Measurements from ENCODE around the gene KCP. TPM values are rescaled to one million over a fixed set of nuclear protein-coding genes. Genes with fewer than 3 reads are reported as not detected.

KCP gene
- total and polyA plus RNA-seq, 3 experiments from 2014 or later: 0.84 to 1.1 TPM; not detected in 1

GRCh38 chr7:128908750-128909624 lies 1.5 kb downstream of the KCP start:
- Mint-ChIP-seq H3K9me3 (no peaks in the 10 kb centered on the region), H3K36me3 (no peaks in the 10 kb centered on the region), H3K4me1 (no peaks in the 10 kb centered on the region), H3K27ac (no peak overlapping the region), H3K4me3 (no peak overlapping the region), H3K27me3 (peaks cover 33 to 62% of the 10 kb centered on the region in 2 donors)
- CTCF ChIA-PET: interaction anchor here (0.9 to 2.1 kb wide), 4 partner anchors 25 to 183 kb away, joined by 3 to 5 read pairs (median 4); no protein-coding TSS in a partner anchor
- H3K27me3 ChIP-seq (ENCODE audit: insufficient read depth, low read length, poor library complexity, severe bottlenecking): peaks cover 7% of the 10 kb centered on the region
- H3K27ac ChIP-seq (ENCODE audit: low read depth, low read length): no peak overlapping the region
- peak in 1 of 5 donors; percentile 16 for DNase-seq
- H3K4me1 ChIP-seq (ENCODE audit: insufficient read depth, low read length): no peaks in the 10 kb centered on the region
- H3K4me3 ChIP-seq (ENCODE audit: low read length): no peak overlapping the region
- no peaks in the 10 kb centered on the region for H3K9me3 ChIP-seq (ENCODE audit: low read length)
- H3K36me3 ChIP-seq (ENCODE audit: insufficient read depth, low read length): no peaks in the 10 kb centered on the region
- POLR2A ChIA-PET: no interaction called here

GRCh38 chr7:128906766-128907559 lies 3.5 kb downstream of the KCP start:
- Mint-ChIP-seq H3K4me1 (no peaks in the 10 kb centered on the region), H3K36me3 (no peaks in the 10 kb centered on the region), H3K9me3 (no peaks in the 10 kb centered on the region), H3K27ac (no peak overlapping the region), H3K4me3 (no peak overlapping the region), H3K27me3 (peaks cover 28 to 63% of the 10 kb centered on the region in 2 donors)
- H3K4me1 ChIP-seq (ENCODE audit: insufficient read depth, low read length): no peaks in the 10 kb centered on the region
- ChIA-PET CTCF (interaction anchor here (1.1 to 1.6 kb wide), 2 partner anchors 177 to 185 kb away, joined by 3 read pairs; no protein-coding TSS in a partner anchor), POLR2A (no interaction called here)
- DNase-seq: peak in 1 of 5 donors; percentile 29
- no peak overlapping the region for H3K4me3 ChIP-seq (ENCODE audit: low read length)
- H3K9me3 ChIP-seq (ENCODE audit: low read length): no peaks in the 10 kb centered on the region
- no peaks in the 10 kb centered on the region for H3K36me3 ChIP-seq (ENCODE audit: insufficient read depth, low read length)
- no peak overlapping the region for H3K27ac ChIP-seq (ENCODE audit: low read depth, low read length)
- peaks cover 3% of the 10 kb centered on the region for H3K27me3 ChIP-seq (ENCODE audit: insufficient read depth, low read length, poor library complexity, severe bottlenecking)

- no peaks in the 10 kb centered on the region for H3K27me3 ChIP-seq (ENCODE audit: insufficient read depth, low read length, poor library complexity, severe bottlenecking)
Observed at GRCh38 chr7:128906001-128906765, 4.3 kb downstream of the KCP start.

GRCh38 chr7:128904381-128905197 lies 5.9 kb downstream of the KCP start:
- H3K4me3 ChIP-seq (ENCODE audit: low read length): no peak overlapping the region
- no peaks in the 10 kb centered on the region for H3K4me1 ChIP-seq (ENCODE audit: insufficient read depth, low read length)
- H3K27me3 Mint-ChIP-seq: peaks cover 16 to 47% of the 10 kb centered on the region in 2 donors
- no peaks in the 10 kb centered on the region for H3K27me3 ChIP-seq (ENCODE audit: insufficient read depth, low read length, poor library complexity, severe bottlenecking)
- CTCF ChIA-PET: interaction anchor here (1.1 to 2.9 kb wide), 4 partner anchors 15 to 187 kb away, joined by 3 to 17 read pairs (median 3); no protein-coding TSS in a partner anchor
- H3K9me3 Mint-ChIP-seq: no peaks in the 10 kb centered on the region
- H3K4me1 Mint-ChIP-seq: no peaks in the 10 kb centered on the region
- H3K36me3 Mint-ChIP-seq: no peaks in the 10 kb centered on the region
- no peak overlapping the region for H3K27ac Mint-ChIP-seq
- DNase-seq: peak in 3 of 5 donors; percentile 45 to 59 (median 55)
- H3K4me3 Mint-ChIP-seq: no peak overlapping the region
- H3K27ac ChIP-seq (ENCODE audit: low read depth, low read length): no peak overlapping the region
- no peaks in the 10 kb centered on the region for H3K9me3 ChIP-seq (ENCODE audit: low read length)
- POLR2A ChIA-PET: no interaction called here
- no peaks in the 10 kb centered on the region for H3K36me3 ChIP-seq (ENCODE audit: insufficient read depth, low read length)

More at GRCh38 chr7:128906001-128906765, 4.3 kb downstream of the KCP start:
- Histone ChIP-seq H3K36me3 (ENCODE audit: insufficient read depth, low read length) (no peaks in the 10 kb centered on the region), H3K4me3 (ENCODE audit: low read length) (no peak overlapping the region), H3K27ac (ENCODE audit: low read depth, low read length) (no peak overlapping the region), H3K9me3 (ENCODE audit: low read length) (no peaks in the 10 kb centered on the region), H3K4me1 (ENCODE audit: insufficient read depth, low read length) (no peaks in the 10 kb centered on the region)
- Mint-ChIP-seq H3K9me3 (no peaks in the 10 kb centered on the region), H3K27ac (no peak overlapping the region), H3K36me3 (no peaks in the 10 kb centered on the region), H3K27me3 (peaks cover 24 to 57% of the 10 kb centered on the region in 2 donors), H3K4me3 (no peak overlapping the region), H3K4me1 (no peaks in the 10 kb centered on the region)
- ChIA-PET CTCF (interaction anchor here (1.1 kb wide), 1 partner anchor 186 kb away, joined by 3 read pairs; no protein-coding TSS in a partner anchor), POLR2A (no interaction called here)
- peak in 1 of 5 donors; percentile 20 for DNase-seq

- Mint-ChIP-seq H3K27me3 (peaks cover 8 to 39% of the 10 kb centered on the region in 2 donors), H3K36me3 (no peaks in the 10 kb centered on the region), H3K4me1 (no peaks in the 10 kb centered on the region), H3K27ac (no peak overlapping the region), H3K4me3 (no peak overlapping the region), H3K9me3 (no peaks in the 10 kb centered on the region)
- no peak overlapping the region for H3K27ac ChIP-seq (ENCODE audit: low read depth, low read length)
- H3K36me3 ChIP-seq (ENCODE audit: insufficient read depth, low read length): no peaks in the 10 kb centered on the region
- no peak for DNase-seq
- H3K27me3 ChIP-seq (ENCODE audit: insufficient read depth, low read length, poor library complexity, severe bottlenecking): no peaks in the 10 kb centered on the region
- ChIA-PET CTCF (interaction anchor here (1.1 to 2.9 kb wide), 4 partner anchors 16 to 188 kb away, joined by 3 to 17 read pairs (median 3); no protein-coding TSS in a partner anchor), POLR2A (no interaction called here)
- no peaks in the 10 kb centered on the region for H3K9me3 ChIP-seq (ENCODE audit: low read length)
- no peaks in the 10 kb centered on the region for H3K4me1 ChIP-seq (ENCODE audit: insufficient read depth, low read length)
- H3K4me3 ChIP-seq (ENCODE audit: low read length): no peak overlapping the region
Observed at GRCh38 chr7:128903621-128904361, 6.7 kb downstream of the KCP start.

- no peak overlapping the region for H3K4me3 Mint-ChIP-seq
- H3K36me3 Mint-ChIP-seq: no peaks in the 10 kb centered on the region
- ChIA-PET POLR2A (no interaction called here), CTCF (interaction anchor here (1.1 to 2.9 kb wide), 4 partner anchors 17 to 189 kb away, joined by 3 to 17 read pairs (median 3); no protein-coding TSS in a partner anchor)
- Histone ChIP-seq H3K36me3 (ENCODE audit: insufficient read depth, low read length) (no peaks in the 10 kb centered on the region), H3K27me3 (ENCODE audit: insufficient read depth, low read length, poor library complexity, severe bottlenecking) (no peaks in the 10 kb centered on the region), H3K27ac (ENCODE audit: low read depth, low read length) (no peak overlapping the region), H3K4me3 (ENCODE audit: low read length) (no peak overlapping the region), H3K9me3 (ENCODE audit: low read length) (no peaks in the 10 kb centered on the region), H3K4me1 (ENCODE audit: insufficient read depth, low read length) (no peaks in the 10 kb centered on the region)
- H3K27ac Mint-ChIP-seq: no peak overlapping the region
- H3K4me1 Mint-ChIP-seq: no peaks in the 10 kb centered on the region
- peaks cover 7 to 33% of the 10 kb centered on the region in 2 donors for H3K27me3 Mint-ChIP-seq
- no peak for DNase-seq
- peaks cover 0 to 2% (median 2%) of the 10 kb centered on the region in 5 donors for H3K9me3 Mint-ChIP-seq
Observed at GRCh38 chr7:128902761-128903585, 7.5 kb downstream of the KCP start.

All from CD8-positive, alpha-beta memory T cell (primary cell).